Liver (tissue), 9 donors: ENCODE data around the gene AIMP1. TPM values are rescaled to one million over a fixed set of nuclear protein-coding genes. Genes with fewer than 3 reads are reported as not detected.

Experiments used
- DNase-seq: peaks from one replicate; pipeline ENCODE4 v3.0.0-alpha.2; 2017; ENCODE audit warnings: low spot score
- H3K27ac ChIP-seq, 2 donors: one replicate each; pipeline ENCODE4 v1.7.0; 2013; ENCODE audit warnings: inconsistent platforms in 2 of 2, low read length in 2 of 2, control low read depth in 1 of 2, low read depth in 1 of 2, mild to moderate bottlenecking in 1 of 2
- H3K27me3 ChIP-seq, 4 donors: one replicate each; pipeline versions ENCODE4 v1.6.1 to v1.7.0; 2013; ENCODE audit warnings: low read length in 3 of 4, inconsistent platforms in 1 of 4, mild to moderate bottlenecking in 1 of 4, moderate library complexity in 1 of 4; ENCODE audit not compliant: control insufficient read depth in 4 of 4, insufficient read depth in 4 of 4
- H3K36me3 ChIP-seq, 4 donors: one replicate each; pipeline versions ENCODE4 v1.6.1 to v1.7.0; 2013; ENCODE audit warnings: low read length in 3 of 4, mild to moderate bottlenecking in 3 of 4, low read depth in 1 of 4, moderate library complexity in 1 of 4; ENCODE audit not compliant: control insufficient read depth in 4 of 4, insufficient read depth in 3 of 4
- H3K4me1 ChIP-seq, 4 donors: one replicate each; pipeline versions ENCODE4 v1.6.1 to v1.7.0; 2013; ENCODE audit warnings: low read length in 3 of 4, mild to moderate bottlenecking in 3 of 4, moderate library complexity in 1 of 4; ENCODE audit not compliant: control insufficient read depth in 4 of 4, insufficient read depth in 4 of 4
- H3K4me3 ChIP-seq, 3 donors: one replicate each; pipeline versions ENCODE4 v1.6.1 to v1.7.0; 2013; ENCODE audit warnings: low read length in 3 of 3, control low read depth in 1 of 3, low read depth in 1 of 3, mild to moderate bottlenecking in 1 of 3
- H3K9ac ChIP-seq, 2 donors: one replicate each; pipeline ENCODE4 v1.7.0; 2013; ENCODE audit warnings: low read length in 2 of 2, mild to moderate bottlenecking in 2 of 2, moderate library complexity in 2 of 2, control low read depth in 1 of 2, low read depth in 1 of 2
- H3K9me3 ChIP-seq, 4 donors: one replicate each; pipeline versions ENCODE4 v1.6.1 to v1.7.0; 2013; ENCODE audit warnings: low read length in 3 of 4; ENCODE audit not compliant: control insufficient read depth in 4 of 4
- ATF3 ChIP-seq: IDR thresholded peaks from 2 replicates; pipeline ENCODE4 v1.6.1; 2016; ENCODE audit warnings: antibody characterized with exemption
- EGR1 ChIP-seq, 2 donors: IDR thresholded peaks; 2 replicates each; pipeline ENCODE4 v1.6.1; 2016 to 2018; ENCODE audit warnings: antibody characterized with exemption in 2 of 2, low read depth in 2 of 2
- FOXA1 ChIP-seq: IDR thresholded peaks from 2 replicates; pipeline ENCODE4 v1.6.1; 2016; ENCODE audit warnings: antibody characterized with exemption
- FOXA2 ChIP-seq: IDR thresholded peaks from 2 replicates; pipeline ENCODE4 v1.6.1; 2016; ENCODE audit warnings: antibody characterized with exemption
- GABPA ChIP-seq, 2 donors: IDR thresholded peaks in 1 of 2; conservative IDR thresholded peaks in 1 of 2; 2 replicates each; pipeline ENCODE4 v1.6.1; 2016; ENCODE audit warnings: antibody characterized with exemption in 2 of 2, mild to moderate bottlenecking in 1 of 2, moderate library complexity in 1 of 2
- HNF4A ChIP-seq, 2 donors: conservative IDR thresholded peaks; 2 replicates each; pipeline ENCODE4 v1.6.1; 2016; ENCODE audit warnings: antibody characterized with exemption in 2 of 2, mild to moderate bottlenecking in 2 of 2
- HNF4G ChIP-seq: IDR thresholded peaks from 2 replicates; pipeline ENCODE4 v1.6.1; 2016; ENCODE audit warnings: antibody characterized with exemption
- JUND ChIP-seq, 2 donors: IDR thresholded peaks; 2 replicates each; pipeline ENCODE4 v1.6.1; 2016; ENCODE audit warnings: antibody characterized with exemption in 2 of 2
- MAX ChIP-seq: IDR thresholded peaks from 2 replicates; pipeline ENCODE4 v1.6.1; 2016; ENCODE audit warnings: antibody characterized with exemption
- NR2F2 ChIP-seq: IDR thresholded peaks from 2 replicates; pipeline ENCODE4 v1.6.1; 2016; ENCODE audit warnings: antibody characterized with exemption
- RAD21 ChIP-seq, 2 donors: IDR thresholded peaks; 2 replicates each; pipeline ENCODE4 v1.6.1; 2016; ENCODE audit warnings: antibody characterized with exemption in 2 of 2, mild to moderate bottlenecking in 2 of 2
- REST ChIP-seq: IDR thresholded peaks from 2 replicates; pipeline ENCODE4 v1.6.1; 2016; ENCODE audit warnings: antibody characterized with exemption, mild to moderate bottlenecking
- RXRA ChIP-seq, 2 donors: IDR thresholded peaks; 2 replicates each; pipeline ENCODE4 v1.6.1; 2017 to 2018; ENCODE audit warnings: antibody characterized with exemption in 2 of 2, mild to moderate bottlenecking in 1 of 2
- SP1 ChIP-seq: IDR thresholded peaks from 2 replicates; pipeline ENCODE4 v1.6.1; 2018; ENCODE audit warnings: antibody characterized with exemption, mild to moderate bottlenecking
- TAF1 ChIP-seq: conservative IDR thresholded peaks from 2 replicates; pipeline ENCODE4 v1.6.1; 2016; ENCODE audit warnings: antibody characterized with exemption, mild to moderate bottlenecking
- YY1 ChIP-seq: IDR thresholded peaks from 2 replicates; pipeline ENCODE4 v1.6.1; 2016; ENCODE audit warnings: antibody characterized with exemption, mild to moderate bottlenecking
- ZBTB33 ChIP-seq: IDR thresholded peaks from 2 replicates; pipeline ENCODE4 v1.6.1; 2016; ENCODE audit warnings: antibody characterized with exemption
- WGBS: extraction: QIAGEN DNeasy Blood & Tissue Kit; methylation state at CpG from one replicate; pipeline ENCODE4 v1.1.7; 2013; 5-methylcytosine and 5-hydroxymethylcytosine counted together
- polyA plus RNA-seq, 2 donors: library from polyadenylated mRNA; stranded (reverse) in 1 of 2; unstranded in 1 of 2; fragments of 200-250 nt in 1 of 2; fragments of >200 nt in 1 of 2; fragmentation: Nextera tagmentation in 1 of 2; extraction: Ambion mirVana in 1 of 2; gene quantifications; one replicate each; pipeline versions ENCODE4 v1.2.1 to v1.2.3, GENCODE V29; 2013 to 2015
- total RNA-seq, 2 donors: library from RNA; depleted of rRNA; stranded (reverse); fragments of >200 nt; gene quantifications; one replicate each; pipeline ENCODE4 v1.2.3, GENCODE V29; 2014
- TF ChIP-seq, protein P1 (sequence below): fragments of 150-350 bp; IDR thresholded peaks from 2 replicates; pipeline ENCODE4 v1.5.1; 2017; ENCODE audit warnings: improper control_type of control experiment, low read depth, low read length; ENCODE audit not compliant: missing input control
- donor health status: healthy.
- donor health status: healthy.
- donor health status: healthy.
- donor health status: healthy.
- donor health status: healthy.

The AIMP1 gene
- total RNA-seq (1 to 10 TPM; 8.6 to 10.0 TPM), polyA plus RNA-seq (10 to 100 TPM; 11.0 to 44.6 TPM)

GRCh38 chr4:106315968-106316772 is at the start of gene AIMP1, which contains the start of gene TBCK:
TSS of gene AIMP1 (plus strand) at chr4:106316550. CDS start at chr4:106325010, 8,460 bp downstream.
TSS of gene TBCK (minus strand) at chr4:106316209. CDS start at chr4:106308960, 7,249 bp downstream.
- peak; percentile 87 for DNase-seq
- Histone ChIP-seq H3K9ac (peak within 1 kb of the TSS; percentile 95 to 96), H3K27me3 (no peaks in the 10 kb centered on the region), H3K4me3 (peak within 1 kb of the TSS; percentile 72 to 97 (median 73)), H3K9me3 (no peaks in the 10 kb centered on the region), H3K27ac (peak within 1 kb of the TSS; percentile 97), H3K4me1 (peaks cover 4 to 25% (median 24%) of the 10 kb centered on the region in 4 donors), H3K36me3 (no peaks in the 10 kb centered on the region)
- peak; percentile 51 for TF ChIP-seq ATF3
- TF ChIP-seq RXRA (IDR thresholded peaks at IDR 0.05): peak; percentile 41 to 55
- peak; percentile 71 for TF ChIP-seq TAF1
- peak; percentile 34 to 44 for TF ChIP-seq HNF4A (conservative IDR thresholded peaks at IDR 0.05)
- TF ChIP-seq RAD21 (IDR thresholded peaks at IDR 0.05): peak; percentile 16 to 38
- TF ChIP-seq JUND (IDR thresholded peaks at IDR 0.05): no peak
- no peak for TF ChIP-seq HNF4G
- no peak for TF ChIP-seq EGR1 (IDR thresholded peaks at IDR 0.05; ENCODE audit: low read depth in 2 of 2)
- TF ChIP-seq YY1: peak; percentile 82
- TF ChIP-seq FOXA2: no peak
- peak; percentile 66 for TF ChIP-seq SP1
- no peak for TF ChIP-seq FOXA1
- TF ChIP-seq, protein P1, sequence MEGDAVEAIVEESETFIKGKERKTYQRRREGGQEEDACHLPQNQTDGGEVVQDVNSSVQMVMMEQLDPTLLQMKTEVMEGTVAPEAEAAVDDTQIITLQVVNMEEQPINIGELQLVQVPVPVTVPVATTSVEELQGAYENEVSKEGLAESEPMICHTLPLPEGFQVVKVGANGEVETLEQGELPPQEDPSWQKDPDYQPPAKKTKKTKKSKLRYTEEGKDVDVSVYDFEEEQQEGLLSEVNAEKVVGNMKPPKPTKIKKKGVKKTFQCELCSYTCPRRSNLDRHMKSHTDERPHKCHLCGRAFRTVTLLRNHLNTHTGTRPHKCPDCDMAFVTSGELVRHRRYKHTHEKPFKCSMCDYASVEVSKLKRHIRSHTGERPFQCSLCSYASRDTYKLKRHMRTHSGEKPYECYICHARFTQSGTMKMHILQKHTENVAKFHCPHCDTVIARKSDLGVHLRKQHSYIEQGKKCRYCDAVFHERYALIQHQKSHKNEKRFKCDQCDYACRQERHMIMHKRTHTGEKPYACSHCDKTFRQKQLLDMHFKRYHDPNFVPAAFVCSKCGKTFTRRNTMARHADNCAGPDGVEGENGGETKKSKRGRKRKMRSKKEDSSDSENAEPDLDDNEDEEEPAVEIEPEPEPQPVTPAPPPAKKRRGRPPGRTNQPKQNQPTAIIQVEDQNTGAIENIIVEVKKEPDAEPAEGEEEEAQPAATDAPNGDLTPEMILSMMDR: no peak
- peak in 1 of 2 donors; percentile 81 for TF ChIP-seq GABPA (IDR thresholded peaks at IDR 0.05 in 1 of 2, conservative IDR thresholded peaks at IDR 0.05 in 1 of 2)
- no peak for TF ChIP-seq NR2F2
- TF ChIP-seq ZBTB33: no peak
- TF ChIP-seq REST: peak; percentile 72
- TF ChIP-seq MAX: peak; percentile 74
- under 1% methylated on average over 44 of the region's 44 CpGs for WGBS
